OCI-LY1 (cell line): Measurements from ENCODE around the gene SORL1-AS1.

Experiments
- H2AFZ ChIP-seq: fragments of 200-600 bp; sonication (generic), shearing (Covaris generic); 2 replicates; pipeline ENCODE4 v1.6.0; 2014; ENCODE audit warnings: antibody characterized with exemption, mild to moderate bottlenecking, low read length
- H3F3A ChIP-seq: fragments of 200-600 bp; sonication (generic), shearing (Covaris generic); 2 replicates; pipeline ENCODE4 v1.6.0; 2014; ENCODE audit warnings: mild to moderate bottlenecking, antibody characterized with exemption, low read length, moderate library complexity; ENCODE audit not compliant: insufficient read depth
- H3K27ac ChIP-seq: fragments of 200-600 bp; sonication (generic); 2 replicates; pipeline ENCODE4 v1.5.1; 2014; ENCODE audit warnings: low read length, mixed run types, mild to moderate bottlenecking, low read depth; ENCODE audit not compliant: poor library complexity, severe bottlenecking
- H3K27me3 ChIP-seq: fragments of 200-600 bp; sonication (generic); 2 replicates; pipeline ENCODE4 v1.6.0; 2014; ENCODE audit warnings: antibody characterized with exemption, mild to moderate bottlenecking, low read length, moderate library complexity; ENCODE audit not compliant: insufficient read depth
- H3K36me3 ChIP-seq: fragments of 200-600 bp; sonication (generic); 2 replicates; pipeline ENCODE4 v1.6.1; 2014; ENCODE audit warnings: mild to moderate bottlenecking, antibody characterized with exemption, low read length, moderate library complexity, mixed read lengths; ENCODE audit not compliant: insufficient read depth
- H3K4me1 ChIP-seq: fragments of 200-600 bp; sonication (generic); 2 replicates; pipeline ENCODE4 v1.5.1; 2014; ENCODE audit warnings: mild to moderate bottlenecking, low read length, moderate library complexity; ENCODE audit not compliant: insufficient read depth, severe bottlenecking
- H3K4me2 ChIP-seq: fragments of 200-600 bp; sonication (generic), shearing (Covaris generic); 2 replicates; pipeline ENCODE4 v1.6.1; 2014; ENCODE audit warnings: low read length
- H3K4me3 ChIP-seq: fragments of 200-600 bp; sonication (generic); 2 replicates; pipeline ENCODE4 v1.5.1; 2014; ENCODE audit warnings: low read length, low read depth, mild to moderate bottlenecking, mixed read lengths; ENCODE audit not compliant: poor library complexity, severe bottlenecking
- H3K79me2 ChIP-seq: fragments of 200-600 bp; shearing (Covaris generic); 2 replicates; pipeline ENCODE4 v1.6.1; 2016; ENCODE audit warnings: mixed run types, low read length, mixed read lengths; ENCODE audit not compliant: insufficient read depth
- H3K9ac ChIP-seq: fragments of 200-600 bp; sonication (generic), shearing (Covaris generic); 2 replicates; pipeline ENCODE4 v1.6.1; 2014; ENCODE audit warnings: mild to moderate bottlenecking, low read length, mixed read lengths
- H3K9me2 ChIP-seq: fragments of 200-600 bp; sonication (generic), shearing (Covaris generic); 2 replicates; pipeline ENCODE4 v1.6.1; 2014; ENCODE audit warnings: low read depth, mild to moderate bottlenecking, low read length, mixed read lengths
- H3K9me3 ChIP-seq: fragments of 200-600 bp; shearing (Covaris generic); 2 replicates; pipeline ENCODE4 v1.6.1; 2014; ENCODE audit warnings: low read length, mixed read lengths
- H4K20me1 ChIP-seq: fragments of 200-600 bp; sonication (generic), shearing (Covaris generic); 2 replicates; pipeline ENCODE4 v1.6.0; 2016; ENCODE audit warnings: mild to moderate bottlenecking, low read length; ENCODE audit not compliant: insufficient read depth
- CTCF ChIP-seq: fragments of 200-600 bp; sonication (generic), shearing (Covaris generic); IDR thresholded peaks from 2 replicates; pipeline ENCODE4 v1.5.1; 2017; ENCODE audit warnings: mild to moderate bottlenecking, antibody characterized with exemption, low read length, moderate library complexity, mixed read lengths
- EZH2 ChIP-seq: fragments of 200-600 bp; sonication (generic), shearing (Covaris generic); IDR thresholded peaks from 2 replicates; pipeline ENCODE4 v1.8.0; 2017; ENCODE audit warnings: borderline replicate concordance, mixed run types, mild to moderate bottlenecking, antibody characterized with exemption, low read length, moderate library complexity, mixed read lengths

The SORL1-AS1 gene

DNA sequence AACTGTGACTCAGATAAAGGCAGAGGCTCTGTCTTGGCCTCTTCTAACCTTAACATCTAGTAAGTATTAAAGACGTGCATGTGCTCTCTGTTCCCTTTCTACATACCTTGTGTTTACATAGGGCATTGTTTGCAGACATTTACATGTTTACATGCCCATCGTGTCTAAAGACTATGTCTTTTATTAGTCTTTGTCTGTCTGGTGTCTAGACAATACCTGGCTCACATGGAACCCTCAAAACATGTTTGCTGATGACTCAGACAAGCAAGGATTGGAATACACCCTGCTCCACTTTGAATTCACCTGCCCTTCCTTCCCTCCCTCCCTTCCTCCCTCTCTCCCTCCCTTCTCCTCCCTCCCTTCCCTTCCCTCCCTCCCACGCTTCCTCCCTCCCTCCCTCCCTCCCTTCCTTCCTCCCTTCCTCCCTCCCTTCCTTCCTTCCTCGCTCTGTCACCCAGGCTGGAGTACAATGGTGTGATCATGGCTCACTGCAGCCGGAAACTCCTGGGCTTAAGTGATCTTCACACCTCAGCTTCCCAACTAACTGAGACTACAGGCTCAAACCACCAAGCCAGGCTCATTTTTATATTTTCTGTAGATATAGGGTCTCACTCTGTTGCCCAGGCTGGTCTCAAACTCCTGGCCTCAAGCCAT is 23.7 kb upstream of the SORL1-AS1 start:
- Histone ChIP-seq H3K27ac (no peak overlapping the region), H3K79me2 (peaks cover 10% of the 10 kb centered on the region), H3F3A (no peaks in the 10 kb centered on the region), H3K4me2 (no peak overlapping the region), H3K9me2 (no peaks in the 10 kb centered on the region), H3K27me3 (no peaks in the 10 kb centered on the region), H3K4me1 (peaks cover under 1% of the 10 kb centered on the region), H3K36me3 (peaks cover 79% of the 10 kb centered on the region), H2AFZ (no peak overlapping the region), H3K4me3 (no peak overlapping the region), H4K20me1 (no peaks in the 10 kb centered on the region), H3K9ac (no peak overlapping the region), H3K9me3 (no peaks in the 10 kb centered on the region)
- no peak for TF ChIP-seq EZH2
- no peak for TF ChIP-seq CTCF

DNA sequence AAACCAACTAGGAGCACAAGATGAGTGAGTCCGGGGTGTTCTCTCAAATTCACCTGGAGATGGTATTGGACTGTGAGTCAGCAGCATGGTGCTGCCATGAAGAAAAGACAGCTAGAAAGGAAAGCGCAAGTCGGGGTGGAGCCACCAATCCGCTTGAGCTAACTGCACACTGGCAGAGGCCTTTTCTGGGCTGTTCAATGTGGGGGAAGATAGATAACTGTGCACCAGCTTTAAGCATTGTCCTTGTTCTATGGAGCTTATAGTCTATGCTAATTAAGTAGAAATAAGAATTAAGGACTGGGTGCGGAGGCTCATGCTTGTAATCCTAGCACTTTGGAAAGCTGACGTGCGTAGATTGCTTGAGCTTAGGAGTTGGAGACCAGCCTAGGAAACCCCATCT is 21.9 kb upstream of the SORL1-AS1 start:
- H3K4me3 ChIP-seq = no peak overlapping the region
- no peaks in the 10 kb centered on the region for H3K4me1 ChIP-seq
- peaks cover 90% of the 10 kb centered on the region for H3K36me3 ChIP-seq
- no peaks in the 10 kb centered on the region for H3F3A ChIP-seq
- no peaks in the 10 kb centered on the region for H3K9me3 ChIP-seq
- peaks cover 21% of the 10 kb centered on the region for H3K79me2 ChIP-seq
- H3K27ac ChIP-seq = no peak overlapping the region
- no peak overlapping the region for H3K9ac ChIP-seq
- no peaks in the 10 kb centered on the region for H4K20me1 ChIP-seq
- no peaks in the 10 kb centered on the region for H3K27me3 ChIP-seq
- TF ChIP-seq CTCF = no peak
- no peak for TF ChIP-seq EZH2
- no peak overlapping the region for H3K4me2 ChIP-seq
- H3K9me2 ChIP-seq = no peaks in the 10 kb centered on the region
- H2AFZ ChIP-seq = no peak overlapping the region

GRCh38 chr11:121473064-121473777 is 20.5 kb upstream of the SORL1-AS1 start:
- no peaks in the 10 kb centered on the region for H3F3A ChIP-seq
- H3K36me3 ChIP-seq = peaks cover 86% of the 10 kb centered on the region
- no peak overlapping the region for H2AFZ ChIP-seq
- no peaks in the 10 kb centered on the region for H3K27me3 ChIP-seq
- no peak overlapping the region for H3K4me3 ChIP-seq
- no peak overlapping the region for H3K27ac ChIP-seq
- H3K9me2 ChIP-seq = no peaks in the 10 kb centered on the region
- H3K9ac ChIP-seq = no peak overlapping the region
- peaks cover 4% of the 10 kb centered on the region for H3K4me1 ChIP-seq
- TF ChIP-seq CTCF (no peak), EZH2 (no peak)
- no peak overlapping the region for H3K4me2 ChIP-seq
- no peaks in the 10 kb centered on the region for H4K20me1 ChIP-seq
- H3K79me2 ChIP-seq = peaks cover 34% of the 10 kb centered on the region
- H3K9me3 ChIP-seq = no peaks in the 10 kb centered on the region
